Fibroblast of lung (primary cell): ENCODE data around the gene SIK3.

Source experiments
- CTCF ChIP-seq, 2 donors: IDR thresholded peaks in 1 of 2; conservative IDR thresholded peaks in 1 of 2; 1 replicate in 1 of 2; 2 replicates in 1 of 2; pipeline ENCODE4 v1.5.1; 2011 to 2012; ENCODE audit warnings: low read length in 2 of 2, control low read depth in 1 of 2, inconsistent platforms in 1 of 2, low read depth in 1 of 2, mild to moderate bottlenecking in 1 of 2
- EZH2 ChIP-seq: IDR thresholded peaks from 2 replicates; pipeline ENCODE4 v1.5.1; 2012; ENCODE audit warnings: low read length, control low read depth, mild to moderate bottlenecking; ENCODE audit errors: missing control alignments

GRCh38 chr11:116853461-116854073 lies 244.7 kb downstream of the SIK3 start:
- TF ChIP-seq CTCF (conservative IDR thresholded peaks at IDR 0.05 in 1 of 2, IDR thresholded peaks at IDR 0.05 in 1 of 2; ENCODE audit: low read depth in 1 of 2, low read length in 2 of 2) (no peak), EZH2 (no peak)
